H4 (cell line): Measurements from ENCODE around the gene SLC10A4. TPM values are rescaled to one million over a fixed set of nuclear protein-coding genes. Genes with fewer than 3 reads are reported as not detected.
"Not testable (repeated sequence)": the region's sequence is repeated elsewhere in the genome, so short reads cannot be mapped to it uniquely, and the experiment has no call there.

Source experiments
- DNase-seq: peaks from one replicate; pipeline ENCODE4 v3.0.0-alpha.2; 2015; ENCODE audit warnings: low spot score
- total RNA-seq: library from RNA; depleted of rRNA; stranded (reverse); fragments of >200 nt; shearing (Covaris generic); gene quantifications from 2 replicates; pipeline ENCODE4 v1.2.3, GENCODE V29; 2014; rRNA removed

SLC10A4 gene, protein sequence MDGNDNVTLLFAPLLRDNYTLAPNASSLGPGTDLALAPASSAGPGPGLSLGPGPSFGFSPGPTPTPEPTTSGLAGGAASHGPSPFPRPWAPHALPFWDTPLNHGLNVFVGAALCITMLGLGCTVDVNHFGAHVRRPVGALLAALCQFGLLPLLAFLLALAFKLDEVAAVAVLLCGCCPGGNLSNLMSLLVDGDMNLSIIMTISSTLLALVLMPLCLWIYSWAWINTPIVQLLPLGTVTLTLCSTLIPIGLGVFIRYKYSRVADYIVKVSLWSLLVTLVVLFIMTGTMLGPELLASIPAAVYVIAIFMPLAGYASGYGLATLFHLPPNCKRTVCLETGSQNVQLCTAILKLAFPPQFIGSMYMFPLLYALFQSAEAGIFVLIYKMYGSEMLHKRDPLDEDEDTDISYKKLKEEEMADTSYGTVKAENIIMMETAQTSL
- total RNA-seq = 0.06 and 1.5 TPM in 2 replicates

DNA sequence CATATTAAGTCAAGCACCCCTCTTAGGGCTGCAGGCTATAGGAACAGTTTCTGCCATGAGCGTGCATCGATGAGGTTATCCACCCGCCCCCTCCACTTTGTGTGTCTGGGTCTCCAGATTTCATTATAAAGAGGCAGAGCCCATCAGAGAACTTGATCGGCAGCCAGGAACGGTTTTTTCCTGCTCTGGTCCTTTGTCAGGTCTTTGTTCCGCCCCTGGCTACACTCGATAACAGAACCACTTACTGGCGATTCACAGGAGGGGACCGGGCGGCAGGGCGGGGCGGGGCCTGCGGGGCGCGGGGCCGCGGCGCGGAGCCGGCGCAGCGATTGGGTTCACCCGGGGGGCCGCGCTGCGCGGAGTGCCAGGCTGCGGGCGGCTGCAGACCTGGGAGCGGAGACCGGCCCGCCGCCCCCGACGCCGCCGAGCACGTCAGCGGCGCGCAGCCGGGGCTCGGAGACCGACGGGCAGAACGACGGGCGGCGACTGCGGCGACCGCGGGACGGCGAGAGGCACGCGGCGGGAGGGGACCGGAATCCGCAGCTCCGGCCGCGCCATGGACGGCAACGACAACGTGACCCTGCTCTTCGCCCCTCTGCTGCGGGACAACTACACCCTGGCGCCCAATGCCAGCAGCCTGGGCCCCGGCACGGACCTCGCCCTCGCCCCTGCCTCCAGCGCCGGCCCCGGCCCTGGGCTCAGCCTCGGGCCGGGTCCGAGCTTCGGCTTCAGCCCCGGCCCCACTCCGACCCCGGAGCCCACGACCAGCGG lies at the start of gene SLC10A4:
Gene SLC10A4, plus strand, starts transcription at position 338 of the 771 bp plus-strand sequence. Its CDS starts 219 bp downstream, at position 557.
- DNase-seq = no peak

DNA sequence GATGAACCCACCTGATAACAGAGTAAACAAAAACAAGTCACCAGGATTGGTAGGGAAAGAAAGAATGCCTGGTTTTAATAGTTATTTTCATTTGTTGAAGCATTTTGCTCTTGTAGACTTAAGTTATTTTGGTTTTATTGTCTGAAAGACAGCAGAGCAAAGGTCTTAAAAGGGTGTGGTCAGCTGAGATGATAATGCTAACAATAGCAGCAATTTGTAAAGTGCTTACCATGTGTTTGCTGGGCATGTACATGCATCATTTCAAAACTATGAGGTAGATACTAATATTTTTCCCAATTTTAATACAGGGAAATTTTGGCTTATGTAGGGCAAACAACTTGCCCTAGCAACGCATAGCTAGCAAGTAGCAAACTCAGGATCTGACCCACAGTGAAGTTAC lies 46.8 kb upstream of the SLC10A4 start:
- no peak for DNase-seq

DNA sequence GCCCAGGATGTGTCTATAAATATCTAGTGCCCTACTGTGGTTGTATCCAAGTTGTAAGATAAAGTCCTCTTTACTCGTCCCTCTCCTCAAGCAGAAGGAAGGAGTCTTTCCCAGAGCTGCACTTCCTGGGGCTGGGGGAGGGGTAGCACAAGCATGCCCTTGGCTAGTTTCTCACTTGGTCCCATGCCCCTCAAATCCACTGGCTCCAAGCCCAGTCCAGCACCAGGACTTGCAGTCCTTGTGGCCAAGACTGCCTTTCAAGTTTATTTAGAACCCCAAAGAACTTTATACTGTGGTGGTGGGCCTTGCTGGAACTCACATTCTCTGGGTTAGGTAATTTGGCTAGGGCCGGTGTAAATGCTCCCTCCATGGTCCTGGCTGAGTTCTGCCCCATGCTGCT lies 43.2 kb upstream of the SLC10A4 start:
- DNase-seq = no peak

DNA sequence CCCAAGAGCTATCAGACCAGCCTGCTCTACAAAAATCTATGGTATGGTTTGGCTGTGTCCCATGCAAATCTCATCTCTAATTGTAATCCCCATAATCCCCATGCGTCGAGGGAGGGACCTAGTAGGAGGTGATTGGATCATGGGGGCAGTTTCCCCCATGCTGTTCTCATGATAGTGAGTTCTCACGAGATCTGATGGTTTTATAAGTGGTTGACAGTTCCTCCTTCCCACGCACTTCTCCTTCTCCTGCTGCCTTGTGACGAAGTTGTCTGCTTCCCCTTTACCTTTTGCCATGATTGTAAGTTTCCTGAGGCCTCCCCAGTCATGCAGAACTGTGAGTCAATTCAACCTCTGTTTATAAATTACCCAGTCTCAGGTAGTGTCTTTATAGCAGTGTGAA lies 42.2 kb upstream of the SLC10A4 start:
- not testable (repeated sequence) for DNase-seq

DNA sequence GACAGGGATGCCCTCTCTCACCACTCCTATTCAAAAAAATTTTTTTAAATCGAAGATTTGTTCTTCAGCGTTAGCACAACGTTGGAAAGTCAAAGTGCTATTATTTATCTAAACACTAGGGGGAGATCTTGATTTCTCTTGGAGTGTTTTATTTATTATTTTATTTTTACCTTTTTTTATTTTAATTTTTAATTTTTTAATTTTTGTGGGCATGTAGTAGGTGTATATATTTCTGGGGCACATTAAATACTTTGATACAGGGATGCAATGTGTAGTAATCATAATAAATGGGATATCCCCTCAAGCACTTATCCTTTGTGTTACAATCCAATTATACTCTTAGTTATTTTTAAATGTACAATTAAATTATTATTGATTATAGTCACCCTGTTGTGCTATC lies 37.4 kb upstream of the SLC10A4 start:
- no peak for DNase-seq

DNA sequence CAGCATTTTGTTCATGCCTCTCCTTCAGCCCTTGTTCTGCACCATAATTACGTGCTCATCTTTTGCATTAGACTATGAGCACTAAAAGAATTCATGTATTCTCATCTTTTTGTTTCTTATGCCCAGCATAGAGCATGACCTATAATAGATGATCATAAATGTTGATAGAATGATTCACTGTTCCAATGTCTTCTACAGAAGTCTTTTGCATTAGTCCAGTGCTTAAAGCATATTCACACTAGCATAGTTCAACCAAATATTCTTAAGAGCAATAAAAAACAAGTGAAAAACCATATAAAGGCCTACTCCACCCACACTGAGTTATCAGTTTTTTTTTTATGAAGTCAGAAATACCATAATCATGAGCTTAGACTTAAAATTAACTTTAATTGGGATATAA lies 36.5 kb upstream of the SLC10A4 start:
- no peak for DNase-seq

DNA sequence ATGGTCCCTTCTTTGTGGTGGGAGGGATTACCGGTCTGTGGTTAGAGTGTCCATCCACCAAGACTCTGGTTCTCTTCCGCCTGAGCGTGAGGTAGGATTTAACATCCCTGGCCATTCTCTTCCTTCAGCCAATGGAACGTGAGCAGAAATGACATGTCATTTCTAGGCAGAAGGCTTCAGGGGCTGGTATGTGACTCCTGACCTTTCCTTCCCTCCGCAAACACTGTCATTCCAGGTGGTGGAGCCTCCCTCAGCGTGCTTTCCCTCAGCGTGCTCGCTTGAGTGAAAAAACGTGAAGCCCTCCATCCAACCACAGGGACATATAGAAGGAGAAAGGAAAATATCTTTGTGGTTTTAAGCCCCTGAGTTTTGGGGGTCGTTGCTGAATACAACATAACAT lies 34.0 kb upstream of the SLC10A4 start:
- no peak for DNase-seq

DNA sequence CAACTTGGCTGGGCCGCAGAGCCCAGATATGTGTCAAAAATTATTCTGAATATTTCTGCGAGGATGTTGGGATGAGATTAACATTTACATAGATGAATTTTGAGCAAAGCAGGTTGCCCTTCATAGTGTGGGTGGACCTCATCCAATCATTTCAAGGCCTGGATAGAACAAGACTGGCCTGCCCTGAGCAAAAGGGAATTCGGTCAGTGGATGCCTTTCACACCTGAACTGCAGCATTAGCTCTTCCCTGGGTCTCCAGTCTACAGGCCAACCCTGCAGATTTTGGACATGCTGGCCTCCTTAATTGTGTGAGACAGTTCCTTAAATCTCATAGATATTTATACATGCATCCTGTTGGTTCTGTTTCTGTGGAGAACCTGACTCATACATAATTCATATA lies 32.4 kb upstream of the SLC10A4 start:
- DNase-seq = no peak

DNA sequence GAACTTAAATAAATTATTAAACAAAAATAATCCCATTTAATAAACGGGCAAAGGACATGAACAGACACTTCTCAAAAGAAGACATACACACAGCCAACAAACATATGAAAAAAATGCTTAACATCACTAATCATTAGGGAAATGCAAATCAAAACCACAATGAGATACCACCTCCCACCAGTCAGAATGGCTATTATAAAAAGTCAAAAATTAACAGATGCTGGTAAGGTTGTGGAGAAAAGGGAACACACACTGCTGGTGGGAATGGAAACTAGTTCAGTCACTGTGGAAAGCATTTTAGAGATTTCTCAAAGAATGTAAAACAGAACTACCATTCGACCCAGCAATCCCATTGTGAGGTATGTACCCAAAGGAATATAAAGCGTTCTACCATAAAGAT lies 31.5 kb upstream of the SLC10A4 start:
- not testable (repeated sequence) for DNase-seq

DNA sequence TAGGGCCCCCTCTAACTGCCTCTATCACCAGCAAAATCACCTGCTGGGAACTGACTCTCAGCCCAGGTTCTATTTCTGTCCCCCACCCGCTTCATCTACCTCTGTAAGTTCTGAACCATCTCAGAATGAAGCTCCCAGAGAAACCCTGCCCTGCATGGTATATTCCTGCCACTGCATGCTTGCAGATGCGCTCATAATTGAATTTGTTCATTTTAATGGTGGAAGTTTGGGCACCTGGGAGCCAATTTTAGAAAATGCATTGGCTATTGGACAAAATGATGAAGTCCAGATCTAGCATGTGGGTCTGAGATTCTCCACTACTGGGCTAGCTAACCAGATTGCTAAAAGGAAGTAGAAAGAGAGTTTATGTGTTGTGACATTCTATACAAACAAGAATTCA lies 28.6 kb upstream of the SLC10A4 start:
- no peak for DNase-seq

DNA sequence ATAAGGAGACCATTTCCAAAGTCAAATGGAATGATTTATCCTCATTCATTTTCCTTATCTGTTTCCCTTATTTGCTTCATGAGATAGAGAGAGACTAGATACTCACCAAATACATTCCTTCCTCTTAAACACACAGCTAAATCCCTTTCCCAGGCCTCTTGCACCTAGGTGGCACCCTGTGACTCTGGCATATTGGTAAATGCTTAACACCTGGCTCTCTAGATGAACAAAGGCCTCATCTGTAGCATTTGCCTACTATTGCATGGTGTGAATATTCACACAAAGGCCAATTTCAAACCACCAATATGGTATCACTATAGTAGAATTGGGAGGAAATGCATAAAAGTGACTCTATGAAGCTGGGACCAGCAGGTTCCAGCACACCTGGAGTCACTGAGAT lies 22.1 kb upstream of the SLC10A4 start:
- DNase-seq = no peak

DNA sequence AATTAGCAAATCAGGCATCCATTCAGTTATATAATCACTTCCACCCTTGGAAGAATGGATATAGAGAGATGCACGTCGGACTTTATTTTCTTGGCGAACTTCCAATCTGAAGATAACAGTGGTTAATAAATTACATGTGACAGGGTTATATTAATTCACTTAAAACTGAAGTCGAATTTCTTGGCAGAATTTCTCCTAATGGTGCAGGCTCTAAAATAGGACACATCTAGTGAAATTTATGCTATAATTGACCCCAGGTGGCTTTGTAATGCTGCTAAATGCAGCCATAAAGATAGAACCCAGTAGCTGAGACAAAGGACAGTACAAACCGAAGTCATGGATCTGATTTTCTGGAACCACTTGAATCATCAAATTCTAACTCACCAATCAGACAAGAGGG lies 20.8 kb upstream of the SLC10A4 start:
- DNase-seq = no peak

DNA sequence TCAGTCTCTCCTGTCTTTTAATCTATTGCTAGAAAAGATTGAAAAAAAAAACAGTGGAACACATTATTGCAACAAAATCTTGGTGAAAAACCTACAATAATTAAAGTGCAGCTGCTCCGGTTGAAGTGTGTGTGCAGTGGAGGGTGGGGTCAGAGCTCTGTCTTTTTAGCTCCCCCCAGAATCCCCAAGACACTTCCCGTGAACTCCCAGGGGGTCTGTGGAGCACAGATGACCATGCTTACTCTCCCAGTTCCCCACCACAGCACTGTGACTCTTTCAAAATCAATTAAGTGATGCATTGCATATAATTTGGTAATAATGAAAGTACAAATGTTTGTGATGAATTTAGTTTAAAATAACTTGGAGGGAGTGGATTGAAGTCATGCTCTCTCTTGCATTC lies 15.7 kb upstream of the SLC10A4 start:
- no peak for DNase-seq

DNA sequence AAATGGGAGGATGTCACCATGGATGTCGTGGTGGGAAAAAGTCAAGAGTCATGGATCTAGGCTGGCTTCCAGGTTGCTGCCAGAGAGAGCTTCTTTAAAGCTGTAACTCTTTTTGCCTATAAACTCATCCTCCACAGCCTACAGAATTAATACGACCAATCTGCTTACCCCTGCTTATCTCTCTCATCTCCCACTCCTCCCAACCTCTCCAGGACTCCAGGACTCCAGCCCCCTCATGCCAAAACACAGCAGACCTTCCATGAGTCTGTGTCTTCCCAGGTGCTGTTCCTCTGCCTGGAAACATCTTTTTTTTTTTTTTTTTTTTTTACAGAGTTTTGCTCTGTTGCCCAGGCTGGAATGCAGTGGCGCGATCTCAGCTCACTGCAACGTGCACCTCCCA lies 15.3 kb upstream of the SLC10A4 start:
- DNase-seq = no peak

DNA sequence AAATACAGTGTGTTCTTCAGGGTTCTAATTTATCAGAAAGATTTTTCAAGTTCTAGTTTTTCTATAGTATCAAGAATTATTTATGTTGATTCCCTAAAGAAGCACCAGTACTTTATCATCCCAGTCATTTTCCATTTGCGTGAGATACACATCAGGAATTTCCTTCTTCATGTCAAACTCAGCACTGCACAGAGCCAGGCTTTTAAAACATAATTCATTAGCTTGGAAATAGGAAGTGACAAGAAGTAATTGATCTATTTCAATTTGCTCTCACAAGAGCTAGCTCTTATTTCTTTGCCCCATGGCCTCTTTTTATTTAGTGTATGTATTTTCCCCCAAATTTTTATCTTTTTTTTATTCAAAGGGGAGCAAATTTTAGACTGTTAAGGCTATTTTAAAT lies 13.0 kb upstream of the SLC10A4 start:
- DNase-seq = no peak

DNA sequence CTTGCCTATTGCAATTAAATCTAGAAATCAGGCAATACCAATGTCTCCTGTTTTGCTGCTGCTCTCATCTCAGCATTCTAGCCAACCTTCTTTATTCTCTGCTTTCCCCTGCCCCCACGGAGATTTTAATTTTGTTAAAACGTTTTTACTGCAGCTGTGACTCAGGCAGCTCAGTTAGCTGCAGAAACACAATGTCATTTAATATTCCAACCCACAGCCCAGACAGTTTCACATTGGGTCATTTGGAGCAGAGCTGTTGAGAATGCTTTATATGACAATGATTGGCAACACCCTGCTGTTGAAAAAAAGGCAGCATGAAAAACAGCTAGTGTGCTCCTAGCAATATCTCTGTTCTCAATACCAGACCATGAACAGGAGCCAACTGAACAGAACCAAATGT lies 12.6 kb upstream of the SLC10A4 start:
- no peak for DNase-seq

DNA sequence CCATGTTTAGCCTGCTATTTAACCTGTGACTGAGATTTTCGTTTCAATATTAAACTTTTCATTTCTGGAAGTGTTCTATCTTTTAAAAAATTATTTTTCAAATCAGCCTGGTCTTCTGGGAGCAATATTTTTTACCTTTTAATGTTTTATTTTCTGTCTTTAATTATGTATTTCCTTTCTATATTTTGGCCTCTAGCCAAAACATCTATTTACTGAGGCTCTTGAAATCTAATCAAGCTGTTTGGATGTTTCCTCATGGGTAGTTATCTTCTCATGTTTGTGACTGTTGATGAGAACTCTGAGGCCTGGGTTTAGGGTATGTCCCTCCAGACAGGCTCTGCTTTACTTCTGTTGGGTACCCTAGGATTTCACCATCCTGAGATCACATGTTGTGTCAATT lies 10.3 kb upstream of the SLC10A4 start:
- no peak for DNase-seq

DNA sequence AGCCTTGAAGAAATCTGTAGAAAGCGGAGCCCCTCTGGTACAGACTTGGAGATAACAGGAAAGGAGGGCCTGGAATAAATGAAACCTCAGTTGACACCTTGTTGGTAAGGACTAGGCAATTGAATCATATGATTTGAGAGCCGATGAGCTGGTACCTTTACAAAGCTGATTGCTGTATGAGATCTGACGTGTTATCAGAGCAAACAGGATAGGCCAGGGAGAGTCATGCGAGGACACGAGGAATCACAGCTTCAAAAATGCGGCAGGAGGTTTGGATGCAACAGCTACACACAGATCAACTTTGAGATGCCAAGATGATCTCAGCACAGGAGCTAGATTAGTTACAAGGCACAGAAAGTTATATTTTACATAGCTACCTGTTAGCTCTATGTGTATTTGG lies 7.4 kb upstream of the SLC10A4 start:
- DNase-seq = no peak

DNA sequence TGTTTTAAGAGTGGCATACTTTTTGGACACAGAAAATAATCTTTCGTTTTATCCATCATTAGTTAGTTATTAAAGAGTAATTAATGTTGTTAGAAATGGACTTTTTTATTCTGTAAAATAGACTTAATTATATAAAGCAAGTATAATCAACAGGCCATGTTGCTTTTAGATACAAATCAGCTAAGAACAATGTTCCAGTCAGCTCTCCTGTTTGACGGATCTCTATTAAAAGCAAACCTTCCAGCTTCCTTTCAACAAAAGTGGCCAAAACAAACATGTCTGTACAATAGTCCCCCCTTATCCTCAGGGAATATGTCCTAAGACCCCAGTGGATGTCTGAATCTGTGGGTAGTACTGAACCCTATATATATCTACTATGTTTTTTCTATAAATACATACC lies 4.9 kb upstream of the SLC10A4 start:
- DNase-seq = no peak

DNA sequence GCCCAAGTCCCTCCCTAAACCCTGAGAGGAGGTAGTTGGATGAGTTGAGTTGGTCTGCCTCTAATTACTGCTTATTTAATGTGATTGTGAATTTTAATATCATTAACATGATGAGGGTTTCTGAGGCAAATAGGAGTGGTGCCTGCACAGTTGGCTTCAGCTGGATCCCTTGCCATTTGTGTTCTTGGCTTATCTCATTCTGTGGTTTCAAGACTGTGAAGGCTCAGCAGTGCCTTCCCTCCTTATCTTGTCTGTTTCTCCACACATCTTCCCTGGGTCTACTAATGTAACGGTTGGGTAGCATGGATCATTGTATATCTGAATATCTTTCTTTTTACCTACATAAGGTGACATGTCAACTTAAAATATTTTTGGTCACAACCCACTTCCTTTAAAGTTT lies 1.6 kb upstream of the SLC10A4 start:
- no peak for DNase-seq

DNA sequence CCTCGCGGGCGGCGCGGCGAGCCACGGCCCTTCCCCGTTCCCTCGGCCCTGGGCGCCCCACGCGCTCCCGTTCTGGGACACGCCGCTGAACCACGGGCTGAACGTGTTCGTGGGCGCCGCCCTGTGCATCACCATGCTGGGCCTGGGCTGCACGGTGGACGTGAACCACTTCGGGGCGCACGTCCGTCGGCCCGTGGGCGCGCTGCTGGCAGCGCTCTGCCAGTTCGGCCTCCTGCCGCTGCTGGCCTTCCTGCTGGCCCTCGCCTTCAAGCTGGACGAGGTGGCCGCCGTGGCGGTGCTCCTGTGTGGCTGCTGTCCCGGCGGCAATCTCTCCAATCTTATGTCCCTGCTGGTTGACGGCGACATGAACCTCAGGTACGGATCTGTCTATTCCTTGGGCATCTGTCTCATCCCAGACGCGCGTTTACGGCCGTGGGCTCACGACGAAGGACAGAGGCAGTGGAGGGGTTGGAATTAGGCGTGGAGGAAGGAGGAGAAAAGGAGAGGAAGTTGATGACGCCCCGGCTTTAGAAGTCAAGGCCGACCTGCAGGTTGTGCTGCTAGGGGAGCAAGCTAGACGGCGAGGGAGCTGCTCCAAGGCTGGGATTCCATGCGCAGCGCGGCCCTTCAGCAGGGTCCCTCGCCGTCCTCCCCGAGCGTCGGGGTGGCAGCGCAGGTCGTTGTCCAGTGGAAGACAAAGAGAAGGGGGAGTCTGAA lies 792 bp downstream of the SLC10A4 start:
- no peak for DNase-seq

DNA sequence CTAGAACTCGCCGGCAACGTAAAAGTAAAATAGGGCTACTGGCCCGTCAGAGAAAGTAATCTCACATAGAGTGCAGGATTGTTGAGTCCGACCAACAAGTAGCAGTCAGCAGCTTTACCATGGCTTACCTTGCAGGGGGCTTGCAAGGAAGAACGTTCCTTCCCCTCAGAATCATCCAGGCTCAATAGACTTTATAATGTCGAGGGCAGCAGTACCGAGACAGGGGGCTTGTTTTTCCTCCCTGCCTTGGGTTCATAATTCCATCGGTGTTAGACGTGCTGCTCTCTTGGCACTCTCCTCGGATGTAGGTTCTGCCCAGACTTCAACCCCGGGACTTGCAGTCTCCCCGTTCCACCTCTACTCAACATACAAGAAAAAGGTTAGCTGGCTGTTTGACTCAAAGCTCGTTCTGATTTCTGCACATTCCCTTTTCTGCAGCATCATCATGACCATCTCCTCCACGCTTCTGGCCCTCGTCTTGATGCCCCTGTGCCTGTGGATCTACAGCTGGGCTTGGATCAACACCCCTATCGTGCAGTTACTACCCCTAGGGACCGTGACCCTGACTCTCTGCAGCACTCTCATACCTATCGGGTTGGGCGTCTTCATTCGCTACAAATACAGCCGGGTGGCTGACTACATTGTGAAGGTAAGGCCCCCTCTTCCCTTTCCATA lies 1.5 kb downstream of the SLC10A4 start:
- no peak for DNase-seq
